ENCODE data around the gene ACCS. TPM values are rescaled to one million over a fixed set of nuclear protein-coding genes. Genes with fewer than 3 reads are reported as not detected.

The ACCS gene
- total RNA-seq, 1 experiment from 2014 or later: 13.9 TPM

GRCh38 chr11:44090539-44090938, 24.5 kb downstream of the ACCS start:
- Mint-ChIP-seq H3K4me1 (peaks cover 10% of the 10 kb centered on the region), H3K36me3 (peaks cover 16% of the 10 kb centered on the region), H3K27ac (no peak overlapping the region), H3K9me3 (peaks cover 36% of the 10 kb centered on the region), H3K27me3 (ENCODE audit: low read depth) (peaks cover 16% of the 10 kb centered on the region), H3K4me3 (no peak overlapping the region)
- no peak for ATAC-seq
- ChIA-PET POLR2A (interaction anchor here (0.6 kb wide), 1 partner anchor 54 kb away, joined by 3 read pairs; no protein-coding TSS in a partner anchor), CTCF (no interaction called here)
- TF ChIP-seq ZNF121 (CRISPR knock-in tag; IDR thresholded peaks at IDR 0.05) (no peak), ZNF512 (CRISPR knock-in tag; IDR thresholded peaks at IDR 0.05; ENCODE audit: borderline replicate concordance) (no peak), SMAD3 (CRISPR knock-in tag; IDR thresholded peaks at IDR 0.05; ENCODE audit: borderline replicate concordance) (no peak), ZNF138 (CRISPR knock-in tag; conservative IDR thresholded peaks at IDR 0.05) (no peak), USF2 (CRISPR knock-in tag; IDR thresholded peaks at IDR 0.05) (no peak), FOXJ3 (CRISPR knock-in tag; IDR thresholded peaks at IDR 0.05; ENCODE audit: borderline replicate concordance) (no peak), E2F4 (CRISPR knock-in tag; IDR thresholded peaks at IDR 0.05; ENCODE audit: borderline replicate concordance, low read depth) (no peak), ZNF671 (CRISPR knock-in tag; IDR thresholded peaks at IDR 0.05) (no peak)
- no peak for DNase-seq (ENCODE audit: low spot score)

GRCh38 chr11:44094260-44094868, 28.3 kb downstream of the ACCS start:
- ATAC-seq (peak; percentile 42), DNase-seq (ENCODE audit: low spot score) (peak; percentile 83)
- CTCF ChIA-PET: interaction anchor here (0.6 to 3.4 kb wide), 50 partner anchors 9 to 742 kb away, joined by 3 to 74 read pairs (median 3); partner anchors contain the start of genes ACCS and C11orf96
- H3K9me3 Mint-ChIP-seq: peaks cover 9% of the 10 kb centered on the region
- no peak overlapping the region for H3K27ac Mint-ChIP-seq
- peaks cover 5% of the 10 kb centered on the region for H3K36me3 Mint-ChIP-seq
- peaks cover 16% of the 10 kb centered on the region for H3K4me1 Mint-ChIP-seq
- POLR2A ChIA-PET: interaction anchor here (0.7 kb wide), 1 partner anchor 927 kb away, joined by 3 read pairs; no protein-coding TSS in a partner anchor
- TF ChIP-seq NR3C1 (CRISPR knock-in tag; conservative IDR thresholded peaks at IDR 0.05; ENCODE audit: low read depth) (no peak), ESRRA (CRISPR knock-in tag; IDR thresholded peaks at IDR 0.05; ENCODE audit: borderline replicate concordance) (no peak), MXD4 (CRISPR knock-in tag; IDR thresholded peaks at IDR 0.05; ENCODE audit: borderline replicate concordance) (no peak), USF1 (CRISPR knock-in tag; IDR thresholded peaks at IDR 0.05) (no peak), SP1 (CRISPR knock-in tag; conservative IDR thresholded peaks at IDR 0.05) (no peak), SOX15 (CRISPR knock-in tag; IDR thresholded peaks at IDR 0.05) (no peak), ATF3 (CRISPR knock-in tag; conservative IDR thresholded peaks at IDR 0.05) (no peak), CTCF (IDR thresholded peaks at IDR 0.05) (peak; percentile 50), E2F4 (CRISPR knock-in tag; IDR thresholded peaks at IDR 0.05; ENCODE audit: borderline replicate concordance, low read depth) (no peak), TP53 (CRISPR knock-in tag; IDR thresholded peaks at IDR 0.05) (no peak), RELA (CRISPR knock-in tag; IDR thresholded peaks at IDR 0.05; ENCODE audit: borderline replicate concordance) (no peak), CDX4 (CRISPR knock-in tag; IDR thresholded peaks at IDR 0.05; ENCODE audit: borderline replicate concordance) (no peak), NFATC4 (CRISPR knock-in tag; IDR thresholded peaks at IDR 0.05) (no peak), ZNF121 (CRISPR knock-in tag; IDR thresholded peaks at IDR 0.05) (0 out of 2 replicates have a peak, but pooled peaks have one; percentile 40), EMX1 (CRISPR knock-in tag; IDR thresholded peaks at IDR 0.05) (no peak), TCF7 (CRISPR knock-in tag; IDR thresholded peaks at IDR 0.05; ENCODE audit: low read depth) (no peak), PRRX2 (CRISPR knock-in tag; IDR thresholded peaks at IDR 0.05) (no peak)
- peak overlapping the region; percentile 40 for H3K4me3 Mint-ChIP-seq
- peaks cover 7% of the 10 kb centered on the region for H3K27me3 Mint-ChIP-seq (ENCODE audit: low read depth)

Measured in WTC11 (cell line).